ENCODE results near the gene STAP2.

STAP2 gene

DNA sequence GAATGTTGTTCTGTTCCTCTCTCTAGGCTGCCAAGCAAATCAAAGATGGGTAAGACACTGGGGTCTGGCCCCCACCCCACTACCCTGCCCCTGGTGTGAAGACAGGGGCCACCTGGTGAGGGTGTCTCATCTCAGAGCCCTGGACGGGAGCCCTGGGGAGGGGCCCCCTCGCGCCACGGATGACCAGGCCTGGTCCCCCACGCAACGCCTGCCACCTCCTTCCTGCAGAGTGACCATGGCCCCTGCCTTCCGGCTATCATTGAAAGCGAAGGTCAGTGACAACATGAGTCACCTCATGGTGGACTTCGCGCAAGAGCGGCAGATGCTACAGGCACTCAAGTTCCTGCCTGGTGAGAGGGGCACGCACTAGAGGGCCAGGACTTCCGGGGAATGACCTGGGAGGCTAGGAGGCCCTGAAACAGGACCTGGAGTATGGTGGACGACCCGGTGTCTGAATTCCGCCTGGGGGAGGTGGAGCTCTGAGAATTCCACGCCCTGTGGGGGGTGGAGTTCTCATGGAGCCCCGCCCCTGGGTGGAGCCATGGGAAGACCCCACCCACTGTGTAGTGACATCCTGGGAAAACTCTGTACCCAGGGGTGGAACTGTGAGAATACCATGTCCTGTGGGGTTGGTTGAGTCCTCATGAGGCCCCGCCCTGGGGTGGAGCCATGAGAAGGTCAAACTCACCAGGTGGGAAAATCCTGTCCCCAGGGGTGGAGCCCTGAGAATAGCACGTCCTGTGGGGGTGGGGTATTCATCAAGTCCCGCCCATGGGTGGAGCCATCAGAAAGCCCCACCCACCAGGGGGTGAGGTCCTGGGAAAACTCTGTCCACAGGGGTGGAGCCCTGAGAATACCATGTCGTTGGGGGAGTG lies 28.1 kb downstream of the STAP2 start:
- H3K36me3 ChIP-seq (ENCODE audit: low read length) = no peaks in the 10 kb centered on the region
- no peaks in the 10 kb centered on the region for H3F3A ChIP-seq (ENCODE audit: insufficient read depth)
- no peaks in the 10 kb centered on the region for H4K20me1 ChIP-seq (ENCODE audit: low read depth, low read length)
- H3K4me3 ChIP-seq (ENCODE audit: insufficient read depth, low read length, poor library complexity, severe bottlenecking) = no peak overlapping the region
- H3K4me2 ChIP-seq (ENCODE audit: low read depth, low read length, poor library complexity, severe bottlenecking) = no peak overlapping the region
- no peaks in the 10 kb centered on the region for H3K9me3 ChIP-seq (ENCODE audit: insufficient read depth, low read length)
- no peaks in the 10 kb centered on the region for H3K79me2 ChIP-seq (ENCODE audit: insufficient read depth, low read length)
- no peaks in the 10 kb centered on the region for H3K9me2 ChIP-seq (replicated peaks; ENCODE audit: insufficient read depth, low read length)
- no peaks in the 10 kb centered on the region for H3K27me3 ChIP-seq (ENCODE audit: low read length)
- TF ChIP-seq, protein P1, sequence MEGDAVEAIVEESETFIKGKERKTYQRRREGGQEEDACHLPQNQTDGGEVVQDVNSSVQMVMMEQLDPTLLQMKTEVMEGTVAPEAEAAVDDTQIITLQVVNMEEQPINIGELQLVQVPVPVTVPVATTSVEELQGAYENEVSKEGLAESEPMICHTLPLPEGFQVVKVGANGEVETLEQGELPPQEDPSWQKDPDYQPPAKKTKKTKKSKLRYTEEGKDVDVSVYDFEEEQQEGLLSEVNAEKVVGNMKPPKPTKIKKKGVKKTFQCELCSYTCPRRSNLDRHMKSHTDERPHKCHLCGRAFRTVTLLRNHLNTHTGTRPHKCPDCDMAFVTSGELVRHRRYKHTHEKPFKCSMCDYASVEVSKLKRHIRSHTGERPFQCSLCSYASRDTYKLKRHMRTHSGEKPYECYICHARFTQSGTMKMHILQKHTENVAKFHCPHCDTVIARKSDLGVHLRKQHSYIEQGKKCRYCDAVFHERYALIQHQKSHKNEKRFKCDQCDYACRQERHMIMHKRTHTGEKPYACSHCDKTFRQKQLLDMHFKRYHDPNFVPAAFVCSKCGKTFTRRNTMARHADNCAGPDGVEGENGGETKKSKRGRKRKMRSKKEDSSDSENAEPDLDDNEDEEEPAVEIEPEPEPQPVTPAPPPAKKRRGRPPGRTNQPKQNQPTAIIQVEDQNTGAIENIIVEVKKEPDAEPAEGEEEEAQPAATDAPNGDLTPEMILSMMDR (IDR thresholded peaks at IDR 0.05; ENCODE audit: insufficient read depth, low read length, poor library complexity, severe bottlenecking) = no peak
- TF ChIP-seq EZH2phosphoT487 (conservative IDR thresholded peaks at IDR 0.05; ENCODE audit: low read length) = no peak
- no peak overlapping the region for H2AFZ ChIP-seq (ENCODE audit: low read depth, low read length, severe bottlenecking)
- H3K27ac ChIP-seq (ENCODE audit: low read depth, low read length) = no peak overlapping the region
- no peak overlapping the region for H3K9ac ChIP-seq (ENCODE audit: low read length)

DNA sequence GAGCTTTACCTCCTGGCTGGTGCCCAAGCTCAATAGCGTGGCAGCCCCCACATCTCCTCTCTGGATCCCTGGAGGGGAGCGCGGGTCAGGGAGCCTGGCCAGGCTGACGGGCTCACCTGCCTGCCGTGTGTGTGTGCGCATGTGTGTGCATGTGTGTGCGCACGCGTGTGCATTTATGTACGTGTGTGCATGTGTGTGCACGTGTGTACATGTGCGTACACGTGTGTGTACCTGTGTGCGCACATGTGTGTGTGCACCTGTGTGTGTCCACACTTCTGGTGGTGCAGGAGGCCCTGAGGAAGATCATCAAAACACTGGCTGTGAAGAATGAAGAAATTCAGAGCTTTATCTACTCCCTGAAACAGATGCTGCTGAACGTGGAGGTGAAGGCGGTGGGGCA lies 33.0 kb downstream of the STAP2 start:
- H3K27ac ChIP-seq (ENCODE audit: low read depth, low read length) = no peak overlapping the region
- no peaks in the 10 kb centered on the region for H3F3A ChIP-seq (ENCODE audit: insufficient read depth)
- no peak overlapping the region for H3K4me3 ChIP-seq (ENCODE audit: insufficient read depth, low read length, poor library complexity, severe bottlenecking)
- H3K9me3 ChIP-seq (ENCODE audit: insufficient read depth, low read length) = no peaks in the 10 kb centered on the region
- no peaks in the 10 kb centered on the region for H3K27me3 ChIP-seq (ENCODE audit: low read length)
- no peak overlapping the region for H3K9ac ChIP-seq (ENCODE audit: low read length)
- H2AFZ ChIP-seq (ENCODE audit: low read depth, low read length, severe bottlenecking) = no peak overlapping the region
- TF ChIP-seq, protein P1 (IDR thresholded peaks at IDR 0.05; ENCODE audit: insufficient read depth, low read length, poor library complexity, severe bottlenecking) = no peak
- no peak for TF ChIP-seq EZH2phosphoT487 (conservative IDR thresholded peaks at IDR 0.05; ENCODE audit: low read length)
- H4K20me1 ChIP-seq (ENCODE audit: low read depth, low read length) = no peaks in the 10 kb centered on the region
- H3K36me3 ChIP-seq (ENCODE audit: low read length) = no peaks in the 10 kb centered on the region
- no peak overlapping the region for H3K4me2 ChIP-seq (ENCODE audit: low read depth, low read length, poor library complexity, severe bottlenecking)
- no peaks in the 10 kb centered on the region for H3K79me2 ChIP-seq (ENCODE audit: insufficient read depth, low read length)
- H3K9me2 ChIP-seq (replicated peaks; ENCODE audit: insufficient read depth, low read length) = no peaks in the 10 kb centered on the region

GRCh38 chr19:4305257-4305612 lies 33.4 kb downstream of the STAP2 start:
- no peaks in the 10 kb centered on the region for H3K36me3 ChIP-seq (ENCODE audit: low read length)
- no peaks in the 10 kb centered on the region for H3K9me2 ChIP-seq (replicated peaks; ENCODE audit: insufficient read depth, low read length)
- H3K9ac ChIP-seq (ENCODE audit: low read length) = no peak overlapping the region
- H3F3A ChIP-seq (ENCODE audit: insufficient read depth) = no peaks in the 10 kb centered on the region
- no peaks in the 10 kb centered on the region for H3K9me3 ChIP-seq (ENCODE audit: insufficient read depth, low read length)
- no peaks in the 10 kb centered on the region for H3K79me2 ChIP-seq (ENCODE audit: insufficient read depth, low read length)
- no peak overlapping the region for H3K4me3 ChIP-seq (ENCODE audit: insufficient read depth, low read length, poor library complexity, severe bottlenecking)
- H4K20me1 ChIP-seq (ENCODE audit: low read depth, low read length) = no peaks in the 10 kb centered on the region
- H3K27ac ChIP-seq (ENCODE audit: low read depth, low read length) = no peak overlapping the region
- TF ChIP-seq, protein P1 (IDR thresholded peaks at IDR 0.05; ENCODE audit: insufficient read depth, low read length, poor library complexity, severe bottlenecking) = no peak
- TF ChIP-seq EZH2phosphoT487 (conservative IDR thresholded peaks at IDR 0.05; ENCODE audit: low read length) = no peak
- peak overlapping the region; percentile 31 for H3K4me2 ChIP-seq (ENCODE audit: low read depth, low read length, poor library complexity, severe bottlenecking)
- H2AFZ ChIP-seq (ENCODE audit: low read depth, low read length, severe bottlenecking) = no peak overlapping the region
- H3K27me3 ChIP-seq (ENCODE audit: low read length) = no peaks in the 10 kb centered on the region
